ENCODE results near the gene MAPRE3.
A peak's percentile ranks its signal among the peaks of the same experiment; 100 is the strongest.

The MAPRE3 gene

GRCh38 chr2:26986576-26986975 lies 16.1 kb downstream of the MAPRE3 start:
- peak; percentile 10 for DNase-seq

- peak; percentile 67 for DNase-seq
These were observed 17.8 kb downstream of the MAPRE3 start for GRCh38 chr2:26988058-26988860.

- peak; percentile 40 for DNase-seq
These were observed 18.7 kb downstream of the MAPRE3 start for GRCh38 chr2:26989156-26989555.

GRCh38 chr2:26991717-26992116 lies 21.3 kb downstream of the MAPRE3 start:
- no peak for DNase-seq

GRCh38 chr2:26993768-26994167 lies 23.3 kb downstream of the MAPRE3 start:
- DNase-seq = no peak

DNA sequence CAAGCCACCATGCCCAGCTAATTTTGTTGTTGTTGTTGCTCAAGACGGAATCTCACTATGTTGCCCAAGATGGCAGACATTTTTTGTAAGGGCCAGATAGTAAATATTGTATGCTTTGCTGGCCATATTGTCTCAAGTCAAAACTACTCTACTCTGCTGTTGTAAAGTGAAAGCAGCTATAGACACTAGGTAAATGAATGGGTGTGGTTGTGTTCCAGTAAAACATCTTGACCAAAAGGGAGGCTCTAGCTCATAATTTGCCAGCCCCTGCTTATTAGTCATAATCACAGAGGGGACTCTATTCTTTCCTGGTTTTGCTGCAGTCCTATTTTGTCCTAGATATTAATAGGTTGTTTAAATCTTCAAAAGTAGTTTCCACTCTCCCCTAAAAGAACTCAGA lies 24.5 kb downstream of the MAPRE3 start:
- DNase-seq = no peak

DNA sequence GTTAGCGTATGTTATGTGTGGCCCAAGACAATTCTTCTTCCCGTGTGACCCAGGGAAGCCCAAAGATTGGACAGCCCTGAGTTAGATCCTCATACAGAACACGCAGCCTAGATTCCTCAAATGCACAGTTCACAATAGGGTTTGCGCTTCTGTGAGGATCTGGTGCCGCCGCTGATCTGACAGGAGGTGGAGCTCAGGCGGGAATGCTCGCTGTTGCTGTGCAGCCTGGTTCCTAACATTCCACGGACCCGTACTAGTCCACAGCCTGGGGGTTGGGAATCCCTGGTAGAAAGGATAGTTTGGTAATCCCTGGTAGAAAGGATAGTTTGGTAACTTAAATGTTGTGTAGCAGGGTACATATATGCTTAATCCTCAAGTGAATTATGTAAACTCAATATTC lies 27.0 kb downstream of the MAPRE3 start:
- DNase-seq = no peak

- no peak for DNase-seq
These were observed 27.9 kb downstream of the MAPRE3 start for GRCh38 chr2:26998323-26998722.

DNA sequence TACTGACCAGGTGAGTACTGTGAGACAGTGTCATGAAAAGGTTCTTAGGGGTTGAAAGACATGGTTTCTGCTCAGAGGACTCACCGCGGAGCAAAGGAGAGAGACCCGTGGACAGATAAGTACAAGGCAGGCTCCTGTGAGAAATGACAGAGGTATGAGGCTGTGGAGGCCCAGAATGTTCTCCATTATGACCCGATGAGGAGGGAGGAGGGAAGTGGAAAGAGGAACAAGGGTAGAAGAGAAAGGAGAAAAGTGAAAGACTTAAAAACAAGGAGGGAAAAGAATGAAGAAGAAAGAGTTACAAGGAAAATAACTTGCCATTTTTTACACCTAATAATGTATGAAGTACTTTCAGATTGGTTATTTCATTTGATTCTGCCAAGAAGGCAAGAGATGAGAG lies 29.8 kb downstream of the MAPRE3 start:
- no peak for DNase-seq

DNA sequence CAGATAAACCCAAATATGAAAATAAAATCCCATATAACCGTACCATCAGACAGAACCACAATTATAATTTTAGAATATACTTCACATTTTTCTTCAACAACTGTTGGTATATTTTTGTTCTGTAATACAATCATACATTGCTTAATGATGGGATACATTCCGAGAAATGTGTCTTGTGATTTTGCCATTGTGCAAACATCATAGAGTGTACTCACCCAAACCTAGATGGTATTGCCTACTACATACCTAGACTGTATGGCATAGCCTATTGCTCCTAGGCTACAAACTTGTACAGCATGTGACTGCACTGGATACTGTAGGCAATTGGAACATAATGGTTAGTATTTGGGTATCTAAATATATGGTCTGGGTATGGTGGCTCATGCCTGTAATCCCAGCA lies 30.6 kb downstream of the MAPRE3 start:
- no peak for DNase-seq

- DNase-seq = no peak
These were observed 31.5 kb downstream of the MAPRE3 start for GRCh38 chr2:27001950-27002349.

- DNase-seq = no peak
These were observed 32.6 kb downstream of the MAPRE3 start for GRCh38 chr2:27003007-27003406.

DNA sequence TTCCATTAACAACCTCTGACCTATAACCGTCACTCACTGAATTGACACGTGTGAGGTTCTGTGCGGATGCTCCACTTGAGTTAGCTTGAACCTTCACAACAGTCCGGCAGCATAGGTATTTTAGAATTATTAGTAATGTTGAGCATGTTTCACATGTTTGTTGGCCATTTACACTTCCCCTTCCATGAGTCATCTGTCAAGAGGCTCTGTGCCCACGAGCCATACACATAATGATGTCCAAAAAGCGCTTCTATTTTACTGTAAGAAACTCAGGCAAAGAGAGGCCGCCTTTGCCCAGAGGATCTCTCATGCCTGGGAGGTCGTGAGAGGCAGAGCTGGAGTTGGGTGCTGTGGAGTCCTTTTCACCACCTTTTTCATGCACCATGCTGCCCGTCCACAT lies 33.4 kb downstream of the MAPRE3 start:
- DNase-seq = peak; percentile 53

DNA sequence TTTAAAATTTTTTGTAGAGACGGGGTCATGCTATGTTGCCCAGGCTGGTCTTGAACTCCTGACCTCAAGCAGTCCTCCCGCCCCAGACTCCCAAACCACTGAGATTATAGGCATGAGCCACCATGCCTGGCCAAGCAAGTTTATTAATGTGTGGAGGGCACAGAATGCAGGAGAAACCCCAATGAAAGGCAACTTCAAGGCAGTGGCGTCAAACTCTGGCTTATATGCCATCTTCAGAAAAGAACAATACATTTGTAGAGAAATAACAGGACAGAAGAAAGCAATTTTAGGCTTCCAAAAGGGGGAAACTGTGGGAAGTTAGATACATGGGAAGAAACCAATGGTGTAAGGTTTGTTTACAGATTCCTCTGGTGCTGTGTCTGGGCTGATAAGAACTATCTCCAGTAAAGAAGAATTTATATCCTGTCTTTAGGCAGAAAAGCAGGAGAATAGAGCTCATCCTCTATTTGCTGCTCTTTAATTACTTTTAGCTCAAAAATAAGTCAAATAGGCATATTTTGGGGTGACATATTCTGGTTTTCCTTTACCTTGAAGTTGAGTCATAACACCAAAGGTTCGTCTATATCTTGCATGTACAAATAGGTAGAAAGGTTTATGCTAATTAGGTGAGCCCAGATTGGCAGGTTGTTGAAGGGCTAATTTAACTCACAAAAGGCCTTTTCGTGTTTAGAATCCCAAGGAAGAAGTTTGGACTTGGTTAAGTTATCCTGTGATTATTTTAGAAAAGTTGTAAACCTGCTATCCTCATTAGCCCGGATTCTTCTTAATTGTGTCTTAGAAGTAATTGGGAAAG lies 36.4 kb downstream of the MAPRE3 start:
- DNase-seq = no peak

GRCh38 chr2:27007416-27008374 lies 37.3 kb downstream of the MAPRE3 start:
- no peak for DNase-seq

- DNase-seq = no peak
These were observed 38.2 kb downstream of the MAPRE3 start for GRCh38 chr2:27008678-27009077.

- DNase-seq = no peak
These were observed 38.6 kb downstream of the MAPRE3 start for GRCh38 chr2:27009083-27009482.

DNA sequence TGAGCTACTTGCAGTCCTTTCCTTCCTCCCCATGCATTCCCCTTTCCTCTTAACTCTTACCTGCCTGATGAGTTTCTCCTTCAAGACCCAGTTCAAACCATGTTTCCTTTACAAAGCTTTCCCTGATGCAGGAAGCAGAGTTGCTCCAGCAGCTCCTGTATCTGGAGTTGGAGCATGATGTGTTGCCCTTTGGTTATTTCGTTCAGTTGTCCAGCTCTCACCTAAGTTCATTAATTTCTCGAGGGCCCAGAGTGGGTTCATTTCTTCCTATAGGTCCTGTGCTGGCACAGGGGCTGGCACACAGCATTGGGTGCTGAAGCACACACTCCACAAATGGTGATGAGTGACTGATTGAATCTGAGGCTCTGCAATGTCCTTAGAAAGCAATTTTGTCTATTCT lies 39.3 kb downstream of the MAPRE3 start:
- no peak for DNase-seq

GRCh38 chr2:27010139-27010538 lies 39.7 kb downstream of the MAPRE3 start:
- DNase-seq = no peak

- no peak for DNase-seq
These were observed 43.3 kb downstream of the MAPRE3 start for GRCh38 chr2:27013738-27014137.

GRCh38 chr2:27014771-27015433 lies 44.5 kb downstream of the MAPRE3 start:
- DNase-seq = no peak

DNA sequence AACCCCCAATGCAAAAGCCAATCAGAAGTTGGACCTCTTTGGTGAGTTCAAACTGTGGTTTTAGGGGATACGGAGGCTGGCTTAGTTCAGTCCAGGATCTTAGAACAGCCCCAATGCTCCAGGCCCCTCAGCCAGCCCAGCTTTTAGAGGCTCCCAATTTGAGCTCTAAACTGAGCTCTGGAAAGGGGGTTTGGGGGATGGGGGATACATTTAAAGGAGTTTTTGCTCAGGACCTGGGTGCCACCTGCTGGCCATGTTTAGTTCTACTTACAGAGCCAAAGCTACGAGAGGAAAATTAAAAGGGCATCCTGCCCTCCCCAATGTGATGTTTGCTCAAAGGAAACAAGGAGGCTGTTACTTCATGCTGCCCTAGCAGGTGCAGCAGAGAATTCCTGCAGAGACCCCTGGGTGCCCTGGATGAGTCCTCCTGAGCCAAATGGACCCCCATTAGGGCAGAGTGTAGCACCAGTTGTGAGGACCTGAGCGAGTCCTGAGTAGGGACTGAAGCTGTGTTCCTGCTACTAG lies 46.4 kb downstream of the MAPRE3 start:
- DNase-seq = peak; percentile 70
